Activated T-cell treated with anti-CD3 and anti-CD28 coated beads, Interleukin-2, amount 50 U/mL, for 4 hours (primary cell): ENCODE data around the gene NSL1. TPM values are rescaled to one million over a fixed set of nuclear protein-coding genes. Genes with fewer than 3 reads are reported as not detected.
"Not testable (repeated sequence)": the region's sequence is repeated elsewhere in the genome, so short reads cannot be mapped to it uniquely, and the experiment has no call there.

Experiments used
- ATAC-seq, 2 donors: fragments of 200-7000 bp; cut with Tn5 transposase; one replicate each; pipeline ENCODE4 v1.10.0; 2021
- DNase-seq: peaks from one replicate; pipeline ENCODE4 v3.0.0-alpha.2; 2020
- H3K27me3 Mint-ChIP-seq: one replicate; pipeline ENCODE4 v1.8.0; 2021; ENCODE audit warnings: low read depth, mixed read lengths
- H3K36me3 Mint-ChIP-seq: one replicate; pipeline ENCODE4 v1.8.0; 2022; ENCODE audit warnings: mixed read lengths; ENCODE audit not compliant: insufficient read depth
- H3K4me1 Mint-ChIP-seq: one replicate; pipeline ENCODE4 v1.8.0; 2021; ENCODE audit warnings: low read depth, mixed read lengths
- H3K4me3 Mint-ChIP-seq: one replicate; pipeline ENCODE4 v1.8.0; 2021; ENCODE audit warnings: mild to moderate bottlenecking, moderate library complexity, mixed read lengths
- H3K9me3 Mint-ChIP-seq: one replicate; pipeline ENCODE4 v1.8.0; 2021; ENCODE audit warnings: mixed read lengths
- total RNA-seq, 3 donors: library from RNA; stranded (reverse); gene quantifications; one replicate each; pipeline ENCODE4 v1.2.1, GENCODE V29; 2021

NSL1 gene
- total RNA-seq, 3 donors from 2014 or later: 31.1 to 39.8 (median 31.8) TPM

- Mint-ChIP-seq H3K27me3 (no peaks in the 10 kb centered on the region), H3K9me3 (no peaks in the 10 kb centered on the region), H3K36me3 (peaks cover 11% of the 10 kb centered on the region), H3K4me3 (peak overlapping the region; percentile 6), H3K4me1 (peaks cover 51% of the 10 kb centered on the region)
- ATAC-seq (peak; percentile 23 to 44), DNase-seq (no peak)
These were observed 41.6 kb downstream of the NSL1 start for GRCh38 chr1:212749821-212750535.

DNA sequence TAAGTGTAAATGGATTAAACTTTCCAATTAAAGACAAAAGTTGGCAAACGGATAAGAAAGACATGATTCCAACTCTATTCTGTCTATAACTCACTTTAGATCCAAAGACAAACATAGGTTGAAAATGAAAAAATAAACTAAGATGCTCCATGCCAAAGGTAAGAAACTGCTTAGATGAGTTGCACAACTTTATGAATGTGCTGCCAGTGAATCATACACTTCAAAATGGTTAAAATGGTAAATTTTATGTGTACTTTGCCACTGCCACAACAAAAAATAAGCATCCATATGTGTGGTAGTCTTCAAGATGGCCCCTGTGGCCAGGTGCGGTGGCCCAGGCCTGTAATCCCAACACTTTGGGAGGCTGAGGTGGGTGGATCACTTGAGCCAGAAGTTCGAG is 45.0 kb downstream of the NSL1 start:
- H3K27me3 Mint-ChIP-seq: no peaks in the 10 kb centered on the region
- DNase-seq (no peak), ATAC-seq (no peak)
- peaks cover 33% of the 10 kb centered on the region for H3K4me1 Mint-ChIP-seq
- H3K36me3 Mint-ChIP-seq: peaks cover 13% of the 10 kb centered on the region
- H3K9me3 Mint-ChIP-seq: peaks cover under 1% of the 10 kb centered on the region
- H3K4me3 Mint-ChIP-seq: no peak overlapping the region

DNA sequence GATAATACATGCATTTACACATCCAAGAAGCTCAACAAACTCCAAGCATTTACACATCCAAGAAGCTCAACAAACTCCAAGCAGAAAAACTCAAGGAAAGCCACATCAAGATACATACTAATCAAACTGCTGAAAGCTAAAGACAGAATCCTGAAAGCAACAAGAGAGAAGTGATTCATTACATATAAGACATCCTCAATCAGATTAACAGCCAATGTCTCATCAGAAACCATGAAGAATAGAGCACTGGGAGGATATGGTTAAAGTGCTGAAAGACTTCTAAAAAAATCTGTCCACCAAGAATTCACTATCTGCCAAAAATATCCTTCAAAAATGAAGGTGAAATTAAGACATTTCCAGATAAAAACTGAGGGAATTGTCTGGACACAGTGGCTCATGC is 46.3 kb downstream of the NSL1 start:
- DNase-seq (no peak), ATAC-seq (no peak)
- H3K9me3 Mint-ChIP-seq: peaks cover 6% of the 10 kb centered on the region
- no peak overlapping the region for H3K4me3 Mint-ChIP-seq
- peaks cover 16% of the 10 kb centered on the region for H3K36me3 Mint-ChIP-seq
- peaks cover 27% of the 10 kb centered on the region for H3K4me1 Mint-ChIP-seq
- no peaks in the 10 kb centered on the region for H3K27me3 Mint-ChIP-seq

DNA sequence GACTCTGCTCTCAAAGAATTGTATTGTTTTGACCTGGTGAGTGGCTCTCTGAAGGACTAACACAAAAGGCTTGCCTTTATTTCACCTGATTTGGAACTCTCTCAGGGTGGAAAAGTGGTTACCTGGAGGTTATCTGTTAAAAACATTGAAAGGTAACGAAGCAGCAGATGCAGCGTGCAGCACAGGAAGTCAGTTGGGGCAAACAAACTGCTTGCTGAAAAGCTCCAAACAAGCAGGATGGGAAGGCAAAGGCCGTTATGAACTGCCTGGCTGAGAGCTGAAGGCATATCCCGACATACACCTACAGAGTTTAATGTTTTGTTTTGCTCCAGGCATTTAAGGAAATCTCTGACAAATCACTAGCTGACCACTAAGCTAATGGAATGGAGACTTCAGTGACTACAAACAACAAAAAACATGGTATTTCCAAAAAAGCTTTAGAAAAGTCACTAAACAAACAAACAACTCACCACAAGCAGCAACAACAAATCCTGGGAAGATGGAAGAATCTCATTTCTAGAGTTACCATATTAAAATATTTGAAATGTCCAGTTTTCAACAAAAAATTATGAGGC is 47.6 kb downstream of the NSL1 start:
- Mint-ChIP-seq H3K36me3 (peaks cover 16% of the 10 kb centered on the region), H3K4me3 (no peak overlapping the region), H3K9me3 (peaks cover 6% of the 10 kb centered on the region), H3K27me3 (no peaks in the 10 kb centered on the region), H3K4me1 (peaks cover 24% of the 10 kb centered on the region)
- ATAC-seq (no peak), DNase-seq (no peak)

DNA sequence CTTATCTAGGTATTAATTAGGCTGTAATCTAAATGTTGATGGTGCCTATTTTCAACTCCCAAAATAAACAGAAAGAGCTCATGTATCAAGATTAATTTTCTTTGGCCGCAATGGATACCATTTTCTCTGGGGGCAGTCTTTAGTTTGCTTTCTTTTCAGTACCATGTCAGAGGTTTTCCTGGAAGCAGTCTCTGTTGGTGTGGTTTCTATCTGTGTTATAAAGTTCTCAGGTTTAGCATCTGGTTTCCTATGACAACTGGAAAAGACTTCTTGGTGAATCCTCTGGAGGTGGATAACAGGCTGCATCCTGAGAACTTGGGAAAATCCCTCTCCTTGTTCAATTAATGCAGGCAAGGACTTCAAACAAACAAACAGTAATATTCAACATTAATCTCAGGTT is 53.2 kb downstream of the NSL1 start:
- ATAC-seq: peak in 1 of 2 donors; percentile 52
- no peak for DNase-seq
- H3K9me3 Mint-ChIP-seq: peaks cover 6% of the 10 kb centered on the region
- no peak overlapping the region for H3K4me3 Mint-ChIP-seq
- no peaks in the 10 kb centered on the region for H3K27me3 Mint-ChIP-seq
- peaks cover 17% of the 10 kb centered on the region for H3K4me1 Mint-ChIP-seq
- peaks cover 30% of the 10 kb centered on the region for H3K36me3 Mint-ChIP-seq

DNA sequence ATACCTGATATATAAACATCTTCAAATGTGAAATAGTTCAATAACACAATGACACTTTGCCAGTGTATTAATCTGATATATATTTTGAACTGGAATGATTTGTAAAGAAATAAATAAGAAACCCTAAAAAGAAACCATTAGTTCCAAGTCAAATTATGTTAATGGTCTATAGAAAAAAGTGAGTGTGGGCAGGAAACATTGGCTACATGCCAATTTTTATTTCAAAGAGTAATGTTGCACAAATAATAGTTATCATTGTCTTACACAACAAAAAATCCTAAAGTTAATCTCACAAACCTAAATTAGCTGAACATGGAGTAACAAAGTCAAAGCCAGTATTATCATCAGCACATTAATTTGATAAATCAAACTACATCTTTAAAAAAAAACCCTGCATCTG is 54.0 kb downstream of the NSL1 start:
- H3K27me3 Mint-ChIP-seq: no peaks in the 10 kb centered on the region
- no peak for ATAC-seq
- DNase-seq: no peak
- H3K9me3 Mint-ChIP-seq: peaks cover 6% of the 10 kb centered on the region
- H3K4me3 Mint-ChIP-seq: no peak overlapping the region
- H3K4me1 Mint-ChIP-seq: peaks cover 17% of the 10 kb centered on the region
- H3K36me3 Mint-ChIP-seq: peaks cover 32% of the 10 kb centered on the region

DNA sequence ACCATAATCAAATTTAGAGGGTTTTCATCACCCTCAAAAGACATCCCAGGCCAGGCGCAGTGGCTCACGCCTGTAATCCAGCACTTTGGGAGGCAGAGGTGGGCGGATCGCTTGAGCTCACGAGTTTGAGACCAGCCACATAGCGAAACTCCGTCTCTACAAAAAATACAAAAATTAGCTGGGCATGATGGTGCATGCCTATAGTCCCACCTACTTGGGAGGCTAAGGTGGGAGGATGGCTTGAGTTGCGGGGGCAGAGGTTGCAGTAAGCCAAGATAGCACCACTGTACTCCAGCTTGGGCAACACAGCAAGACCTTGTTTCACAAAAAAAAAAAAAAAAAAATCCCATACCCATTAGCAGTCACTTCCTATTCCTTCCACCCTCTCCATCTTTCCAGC is 58.5 kb downstream of the NSL1 start:
- no peaks in the 10 kb centered on the region for H3K9me3 Mint-ChIP-seq
- ATAC-seq: no peak
- no peak for DNase-seq
- peaks cover 18% of the 10 kb centered on the region for H3K4me1 Mint-ChIP-seq
- no peak overlapping the region for H3K4me3 Mint-ChIP-seq
- no peaks in the 10 kb centered on the region for H3K27me3 Mint-ChIP-seq
- H3K36me3 Mint-ChIP-seq: peaks cover 18% of the 10 kb centered on the region

DNA sequence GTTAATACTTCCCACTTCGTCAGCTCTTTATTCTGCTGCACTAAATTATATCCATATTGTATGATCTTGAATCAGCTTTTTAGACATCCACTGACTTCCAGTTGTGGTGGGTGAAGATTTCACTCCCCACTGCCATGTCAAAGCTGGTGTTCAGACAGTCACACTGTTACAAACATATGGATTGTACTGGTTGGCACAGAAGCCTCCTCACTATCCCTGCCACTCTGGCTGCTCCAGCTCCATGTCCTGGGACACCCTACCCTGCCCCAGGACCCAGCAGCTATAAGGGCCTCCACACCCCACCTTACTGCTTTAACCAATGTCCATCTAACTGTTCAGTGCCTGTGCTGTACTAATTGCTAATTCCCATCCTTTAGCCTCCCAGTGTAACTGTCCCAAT is 59.9 kb downstream of the NSL1 start:
- DNase-seq (no peak), ATAC-seq (no peak)
- H3K36me3 Mint-ChIP-seq: peaks cover 16% of the 10 kb centered on the region
- H3K4me1 Mint-ChIP-seq: peaks cover 21% of the 10 kb centered on the region
- H3K4me3 Mint-ChIP-seq: no peak overlapping the region
- no peaks in the 10 kb centered on the region for H3K27me3 Mint-ChIP-seq
- no peaks in the 10 kb centered on the region for H3K9me3 Mint-ChIP-seq

GRCh38 chr1:212728606-212729005 is 63.0 kb downstream of the NSL1 start:
- no peak overlapping the region for H3K4me3 Mint-ChIP-seq
- H3K36me3 Mint-ChIP-seq: peaks cover 17% of the 10 kb centered on the region

GRCh38 chr1:212727386-212728181 is 64.0 kb downstream of the NSL1 start:
- Mint-ChIP-seq H3K27me3 (no peaks in the 10 kb centered on the region), H3K4me3 (no peak overlapping the region), H3K36me3 (peaks cover 15% of the 10 kb centered on the region), H3K4me1 (peaks cover 27% of the 10 kb centered on the region), H3K9me3 (no peaks in the 10 kb centered on the region)
- ATAC-seq: peak; percentile 37 to 64
- no peak for DNase-seq

More at GRCh38 chr1:212728606-212729005, 63.0 kb downstream of the NSL1 start:
- no peaks in the 10 kb centered on the region for H3K27me3 Mint-ChIP-seq
- DNase-seq (no peak), ATAC-seq (no peak)
- H3K4me1 Mint-ChIP-seq: peaks cover 21% of the 10 kb centered on the region
- H3K9me3 Mint-ChIP-seq: no peaks in the 10 kb centered on the region

- not testable (repeated sequence) for H3K27me3 Mint-ChIP-seq, H3K9me3 Mint-ChIP-seq
- H3K4me1 Mint-ChIP-seq: peaks cover 44% of the 10 kb centered on the region
These were observed 66.9 kb downstream of the NSL1 start for GRCh38 chr1:212724679-212725078.

GRCh38 chr1:212722270-212722957 is 69.2 kb downstream of the NSL1 start:
- Mint-ChIP-seq H3K4me3 (no peak overlapping the region), H3K27me3 (peaks cover 8% of the 10 kb centered on the region), H3K36me3 (peaks cover 15% of the 10 kb centered on the region), H3K4me1 (peaks cover 27% of the 10 kb centered on the region), H3K9me3 (no peaks in the 10 kb centered on the region)
- ATAC-seq (peak; percentile 31 to 43), DNase-seq (no peak)

More at GRCh38 chr1:212724679-212725078, 66.9 kb downstream of the NSL1 start:
- not testable (repeated sequence) for DNase-seq, H3K4me3 Mint-ChIP-seq, ATAC-seq
- H3K36me3 Mint-ChIP-seq: peaks cover 15% of the 10 kb centered on the region

DNA sequence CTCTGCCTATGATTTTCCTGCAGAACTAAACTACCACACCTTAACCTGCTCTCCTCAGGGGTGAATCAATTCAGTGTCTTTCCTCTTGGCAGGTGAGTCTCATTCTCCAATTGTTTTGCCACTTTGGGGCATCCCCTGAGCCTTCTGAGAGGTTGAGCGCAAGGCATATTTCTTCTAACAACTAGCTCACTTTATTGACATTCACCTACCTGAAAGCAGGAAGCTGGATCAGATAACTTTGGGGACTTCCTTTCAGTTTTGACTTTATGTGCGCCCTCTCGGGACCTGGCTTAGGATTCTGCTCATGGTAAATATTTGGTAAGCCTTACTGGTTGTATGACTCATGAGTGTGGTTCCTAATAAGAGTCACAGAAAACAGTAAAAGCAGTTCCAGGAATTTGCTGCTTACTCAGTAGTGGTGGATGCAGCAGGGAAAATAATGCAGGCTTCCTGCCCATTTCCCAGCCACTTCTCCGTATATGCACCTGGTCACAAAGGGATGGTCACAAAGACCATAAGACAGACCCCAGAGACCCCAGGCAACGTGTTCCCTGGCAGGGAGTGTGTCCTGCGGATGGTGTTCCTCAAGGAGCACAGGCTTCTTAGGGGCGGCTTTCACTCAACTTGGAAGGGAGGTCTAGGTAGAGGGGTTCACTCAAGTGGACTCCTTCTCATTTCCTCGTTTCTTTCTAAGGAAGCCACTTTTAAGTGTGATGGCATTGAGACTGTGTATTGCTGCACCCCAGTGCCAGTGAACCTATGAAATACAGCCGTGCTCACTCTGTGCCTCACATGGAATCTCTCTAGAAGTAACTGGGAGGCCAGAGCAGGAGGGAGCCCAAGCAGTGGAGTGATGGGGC is 70.0 kb downstream of the NSL1 start:
- peaks cover 8% of the 10 kb centered on the region for H3K27me3 Mint-ChIP-seq
- ATAC-seq (peak; percentile 87), DNase-seq (no peak)
- H3K36me3 Mint-ChIP-seq: peaks cover 15% of the 10 kb centered on the region
- H3K9me3 Mint-ChIP-seq: no peaks in the 10 kb centered on the region
- peak overlapping the region; percentile 35 for H3K4me3 Mint-ChIP-seq
- H3K4me1 Mint-ChIP-seq: peaks cover 23% of the 10 kb centered on the region
